ENCODE data around the gene MTHFD1L.

MTHFD1L gene

DNA sequence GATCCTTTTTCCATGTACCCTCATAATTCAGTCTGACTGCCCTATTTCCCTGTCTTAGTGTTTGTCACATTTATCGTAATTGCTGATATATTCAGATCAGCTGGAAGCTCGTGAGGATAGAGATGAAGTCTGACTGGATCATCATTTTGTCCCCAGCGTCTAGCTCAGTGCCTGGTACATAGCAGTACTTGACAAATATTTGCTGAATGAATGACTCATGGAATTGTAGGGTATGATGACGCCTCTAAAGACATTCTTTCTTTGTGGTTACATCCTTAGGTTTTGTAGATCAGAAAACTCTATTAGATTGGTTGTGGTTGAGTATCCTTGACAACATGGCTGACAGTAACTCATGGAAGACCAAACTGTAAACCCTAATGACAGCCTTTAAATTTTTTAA is 68.9 kb downstream of the MTHFD1L start:
- Histone ChIP-seq H3K4me3 (ENCODE audit: low read depth, low read length) (no peak overlapping the region), H2AFZ (ENCODE audit: low read length, unreplicated experiment) (no peak overlapping the region), H3K79me2 (ENCODE audit: control insufficient read depth, insufficient read depth, low read length, unreplicated experiment) (no peaks in the 10 kb centered on the region), H3K4me1 (ENCODE audit: control insufficient read depth, insufficient read depth, low read length, unreplicated experiment) (peaks cover 6% of the 10 kb centered on the region), H3K27me3 (ENCODE audit: insufficient read depth, low read length) (no peaks in the 10 kb centered on the region), H3K27ac (ENCODE audit: low read depth, low read length) (peak overlapping the region; percentile 36; the same call in 1 of the 2 replicates), H3K36me3 (ENCODE audit: insufficient read depth, low read length) (peaks cover 43% of the 10 kb centered on the region; the same call in 1 of the 2 replicates)

DNA sequence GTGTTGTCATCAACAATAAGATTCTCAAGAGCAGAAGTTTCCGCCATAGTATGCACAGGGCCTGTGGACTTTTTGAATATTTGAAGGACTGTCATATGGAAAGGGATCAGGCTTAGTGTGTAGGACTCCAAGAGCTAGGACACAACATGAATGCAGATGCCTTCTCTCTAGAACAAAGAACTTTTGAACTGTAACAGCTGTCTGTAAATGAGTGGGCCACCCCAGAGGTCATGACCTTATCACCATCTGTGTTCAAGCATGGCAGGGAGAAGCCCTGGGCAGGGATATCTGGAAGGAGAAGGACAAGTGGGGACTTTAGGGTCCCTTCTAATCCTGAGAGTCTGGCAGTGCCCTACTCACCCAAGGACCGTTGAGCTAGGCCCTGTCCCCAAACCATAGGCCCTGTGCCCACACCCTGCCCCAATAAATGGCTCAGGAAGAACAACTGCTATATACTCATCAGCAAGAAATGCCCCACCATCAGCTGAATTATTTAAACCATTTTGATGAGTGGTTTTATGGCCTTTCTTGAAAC is 70.6 kb downstream of the MTHFD1L start:
- Histone ChIP-seq H2AFZ (ENCODE audit: low read length, unreplicated experiment) (no peak overlapping the region), H3K36me3 (ENCODE audit: insufficient read depth, low read length) (peaks cover 40% of the 10 kb centered on the region; the same call in 1 of the 2 replicates), H3K4me3 (ENCODE audit: low read depth, low read length) (no peak overlapping the region), H3K4me1 (ENCODE audit: control insufficient read depth, insufficient read depth, low read length, unreplicated experiment) (peaks cover under 1% of the 10 kb centered on the region), H3K27me3 (ENCODE audit: insufficient read depth, low read length) (no peaks in the 10 kb centered on the region), H3K27ac (ENCODE audit: low read depth, low read length) (no peak overlapping the region), H3K79me2 (ENCODE audit: control insufficient read depth, insufficient read depth, low read length, unreplicated experiment) (no peaks in the 10 kb centered on the region)

GRCh38 chr6:150937132-150937906 is 71.8 kb downstream of the MTHFD1L start:
- H3K4me3 ChIP-seq (ENCODE audit: low read depth, low read length) = no peak overlapping the region
- no peaks in the 10 kb centered on the region for H3K4me1 ChIP-seq (ENCODE audit: control insufficient read depth, insufficient read depth, low read length, unreplicated experiment)
- H3K27ac ChIP-seq (ENCODE audit: low read depth, low read length) = no peak overlapping the region
- H3K79me2 ChIP-seq (ENCODE audit: control insufficient read depth, insufficient read depth, low read length, unreplicated experiment) = no peaks in the 10 kb centered on the region
- H3K27me3 ChIP-seq (ENCODE audit: insufficient read depth, low read length) = no peaks in the 10 kb centered on the region
- H3K36me3 ChIP-seq (ENCODE audit: insufficient read depth, low read length) = peaks cover 35% of the 10 kb centered on the region; the same call in 1 of the 2 replicates
- no peak overlapping the region for H2AFZ ChIP-seq (ENCODE audit: low read length, unreplicated experiment)

DNA sequence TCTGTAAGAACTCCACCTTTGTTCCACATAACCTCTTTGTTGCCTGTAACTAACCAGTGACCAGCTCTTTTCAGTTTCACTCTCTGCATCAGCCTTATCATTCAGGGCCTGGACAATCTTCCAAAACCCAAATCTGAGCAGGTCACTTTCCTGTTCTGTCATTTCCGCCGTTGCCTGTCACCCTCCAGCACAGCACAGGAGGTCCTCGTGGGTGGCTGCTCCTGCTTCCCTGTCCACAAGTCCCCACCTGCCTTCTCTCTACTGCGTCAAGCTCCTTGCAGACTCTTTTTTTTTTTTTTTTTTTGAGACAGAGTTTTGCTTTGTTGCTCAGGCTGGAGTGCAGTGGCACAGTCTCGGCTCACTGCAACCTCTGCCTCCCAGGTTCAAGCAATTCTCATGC is 73.9 kb downstream of the MTHFD1L start:
- H3K4me3 ChIP-seq (ENCODE audit: low read depth, low read length) = no peak overlapping the region
- no peaks in the 10 kb centered on the region for H3K4me1 ChIP-seq (ENCODE audit: control insufficient read depth, insufficient read depth, low read length, unreplicated experiment)
- no peaks in the 10 kb centered on the region for H3K79me2 ChIP-seq (ENCODE audit: control insufficient read depth, insufficient read depth, low read length, unreplicated experiment)
- no peaks in the 10 kb centered on the region for H3K27me3 ChIP-seq (ENCODE audit: insufficient read depth, low read length)
- H3K27ac ChIP-seq (ENCODE audit: low read depth, low read length) = no peak overlapping the region
- H2AFZ ChIP-seq (ENCODE audit: low read length, unreplicated experiment) = no peak overlapping the region
- peaks cover 32% of the 10 kb centered on the region; the same call in 1 of the 2 replicates for H3K36me3 ChIP-seq (ENCODE audit: insufficient read depth, low read length)

DNA sequence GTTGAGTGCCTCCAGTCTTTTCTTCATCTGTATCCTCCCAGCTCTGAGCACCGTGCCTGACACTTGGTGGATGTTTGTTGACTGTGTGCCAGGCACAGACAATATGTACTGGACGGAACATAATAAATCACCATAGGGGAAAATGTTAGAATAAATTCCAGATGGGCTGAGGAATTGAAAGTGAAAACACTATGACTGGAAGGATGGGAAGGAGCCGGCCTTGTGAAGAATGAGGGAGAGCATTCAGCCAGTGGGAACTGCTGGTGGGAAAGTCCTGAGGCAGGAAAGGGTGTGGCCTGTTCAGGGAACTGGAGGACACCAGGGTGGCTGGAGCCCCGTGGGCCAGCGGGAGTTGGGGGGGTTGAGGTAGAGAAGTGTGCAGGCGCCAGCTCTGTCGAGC is 75.4 kb downstream of the MTHFD1L start:
- Histone ChIP-seq H2AFZ (ENCODE audit: low read length, unreplicated experiment) (no peak overlapping the region), H3K27me3 (ENCODE audit: insufficient read depth, low read length) (no peaks in the 10 kb centered on the region), H3K27ac (ENCODE audit: low read depth, low read length) (no peak overlapping the region), H3K79me2 (ENCODE audit: control insufficient read depth, insufficient read depth, low read length, unreplicated experiment) (no peaks in the 10 kb centered on the region), H3K4me3 (ENCODE audit: low read depth, low read length) (no peak overlapping the region), H3K36me3 (ENCODE audit: insufficient read depth, low read length) (peaks cover 38% of the 10 kb centered on the region; the same call in 1 of the 2 replicates), H3K4me1 (ENCODE audit: control insufficient read depth, insufficient read depth, low read length, unreplicated experiment) (no peaks in the 10 kb centered on the region)

DNA sequence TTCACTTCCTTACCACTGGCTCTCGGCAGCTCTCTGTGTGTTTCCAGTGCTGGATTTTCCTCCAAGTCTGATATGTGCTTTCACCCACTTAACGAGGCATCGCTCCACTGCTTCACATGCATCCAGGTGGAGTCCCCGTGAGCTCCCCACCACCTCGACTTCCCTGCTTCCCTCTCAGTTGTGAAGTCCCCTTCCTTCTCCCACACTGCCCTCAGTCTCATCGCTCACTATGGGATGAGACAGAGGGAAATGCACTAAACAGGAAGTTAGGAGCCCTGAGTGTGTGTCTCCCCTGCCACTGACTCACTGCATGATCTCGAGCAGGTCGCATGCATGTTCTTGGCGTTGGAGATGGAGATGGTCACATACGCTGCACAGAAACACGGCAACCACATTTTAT is 84.0 kb downstream of the MTHFD1L start:
- H2AFZ ChIP-seq (ENCODE audit: low read length, unreplicated experiment) = no peak overlapping the region
- peaks cover 23% of the 10 kb centered on the region for H3K36me3 ChIP-seq (ENCODE audit: insufficient read depth, low read length)
- no peak overlapping the region for H3K4me3 ChIP-seq (ENCODE audit: low read depth, low read length)
- H3K27ac ChIP-seq (ENCODE audit: low read depth, low read length) = no peak overlapping the region
- H3K27me3 ChIP-seq (ENCODE audit: insufficient read depth, low read length) = no peaks in the 10 kb centered on the region
- no peaks in the 10 kb centered on the region for H3K79me2 ChIP-seq (ENCODE audit: control insufficient read depth, insufficient read depth, low read length, unreplicated experiment)
- H3K4me1 ChIP-seq (ENCODE audit: control insufficient read depth, insufficient read depth, low read length, unreplicated experiment) = no peaks in the 10 kb centered on the region

GRCh38 chr6:150953851-150954250 is 88.3 kb downstream of the MTHFD1L start:
- H3K4me1 ChIP-seq (ENCODE audit: control insufficient read depth, insufficient read depth, low read length, unreplicated experiment) = no peaks in the 10 kb centered on the region
- H3K4me3 ChIP-seq (ENCODE audit: low read depth, low read length) = no peak overlapping the region
- H3K27ac ChIP-seq (ENCODE audit: low read depth, low read length) = no peak overlapping the region
- no peaks in the 10 kb centered on the region for H3K79me2 ChIP-seq (ENCODE audit: control insufficient read depth, insufficient read depth, low read length, unreplicated experiment)
- peaks cover 29% of the 10 kb centered on the region for H3K36me3 ChIP-seq (ENCODE audit: insufficient read depth, low read length)
- no peaks in the 10 kb centered on the region for H3K27me3 ChIP-seq (ENCODE audit: insufficient read depth, low read length)
- H2AFZ ChIP-seq (ENCODE audit: low read length, unreplicated experiment) = no peak overlapping the region

DNA sequence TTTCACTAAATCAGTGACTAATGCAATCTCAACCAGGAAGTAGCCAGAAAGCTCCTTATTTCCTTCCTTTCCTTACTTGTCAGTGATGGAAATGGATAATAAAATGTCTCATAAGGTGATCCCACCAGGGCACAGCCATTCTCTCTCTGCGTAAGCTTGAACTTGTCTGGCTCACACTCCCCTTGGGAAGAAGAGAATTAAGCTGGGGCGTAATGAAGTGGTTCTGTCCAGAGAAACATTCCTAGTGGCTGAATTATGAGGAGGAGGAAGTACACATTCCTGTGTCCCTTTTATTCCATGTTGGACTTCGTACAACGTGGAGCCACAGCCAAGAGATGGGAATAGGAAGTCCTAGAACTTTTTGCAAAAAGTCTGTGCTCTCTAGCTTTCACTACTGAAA is 93.7 kb downstream of the MTHFD1L start:
- H3K27me3 ChIP-seq (ENCODE audit: insufficient read depth, low read length) = no peaks in the 10 kb centered on the region
- no peaks in the 10 kb centered on the region for H3K79me2 ChIP-seq (ENCODE audit: control insufficient read depth, insufficient read depth, low read length, unreplicated experiment)
- no peak overlapping the region for H3K4me3 ChIP-seq (ENCODE audit: low read depth, low read length)
- no peaks in the 10 kb centered on the region for H3K4me1 ChIP-seq (ENCODE audit: control insufficient read depth, insufficient read depth, low read length, unreplicated experiment)
- H2AFZ ChIP-seq (ENCODE audit: low read length, unreplicated experiment) = no peak overlapping the region
- no peak overlapping the region for H3K27ac ChIP-seq (ENCODE audit: low read depth, low read length)
- H3K36me3 ChIP-seq (ENCODE audit: insufficient read depth, low read length) = peaks cover 15% of the 10 kb centered on the region

GRCh38 chr6:150962436-150962835 is 96.9 kb downstream of the MTHFD1L start:
- no peak overlapping the region for H3K27ac ChIP-seq (ENCODE audit: low read depth, low read length)
- H3K36me3 ChIP-seq (ENCODE audit: insufficient read depth, low read length) = peaks cover 12% of the 10 kb centered on the region
- H3K4me1 ChIP-seq (ENCODE audit: control insufficient read depth, insufficient read depth, low read length, unreplicated experiment) = no peaks in the 10 kb centered on the region
- H3K27me3 ChIP-seq (ENCODE audit: insufficient read depth, low read length) = no peaks in the 10 kb centered on the region
- no peak overlapping the region for H3K4me3 ChIP-seq (ENCODE audit: low read depth, low read length)
- no peak overlapping the region for H2AFZ ChIP-seq (ENCODE audit: low read length, unreplicated experiment)
- H3K79me2 ChIP-seq (ENCODE audit: control insufficient read depth, insufficient read depth, low read length, unreplicated experiment) = no peaks in the 10 kb centered on the region

- no peak overlapping the region for H2AFZ ChIP-seq (ENCODE audit: low read length, unreplicated experiment)
- H3K36me3 ChIP-seq (ENCODE audit: insufficient read depth, low read length) = peaks cover 10% of the 10 kb centered on the region
- H3K27me3 ChIP-seq (ENCODE audit: insufficient read depth, low read length) = no peaks in the 10 kb centered on the region
- H3K4me1 ChIP-seq (ENCODE audit: control insufficient read depth, insufficient read depth, low read length, unreplicated experiment) = no peaks in the 10 kb centered on the region
- H3K79me2 ChIP-seq (ENCODE audit: control insufficient read depth, insufficient read depth, low read length, unreplicated experiment) = no peaks in the 10 kb centered on the region
- H3K4me3 ChIP-seq (ENCODE audit: low read depth, low read length) = no peak overlapping the region
- no peak overlapping the region for H3K27ac ChIP-seq (ENCODE audit: low read depth, low read length)
Observed at GRCh38 chr6:150964765-150965164, 99.3 kb downstream of the MTHFD1L start.

- Histone ChIP-seq H3K79me2 (ENCODE audit: control insufficient read depth, insufficient read depth, low read length, unreplicated experiment) (no peaks in the 10 kb centered on the region), H2AFZ (ENCODE audit: low read length, unreplicated experiment) (no peak overlapping the region), H3K27ac (ENCODE audit: low read depth, low read length) (no peak overlapping the region), H3K4me3 (ENCODE audit: low read depth, low read length) (no peak overlapping the region), H3K27me3 (ENCODE audit: insufficient read depth, low read length) (no peaks in the 10 kb centered on the region), H3K4me1 (ENCODE audit: control insufficient read depth, insufficient read depth, low read length, unreplicated experiment) (no peaks in the 10 kb centered on the region), H3K36me3 (ENCODE audit: insufficient read depth, low read length) (peaks cover 15% of the 10 kb centered on the region)
Observed at GRCh38 chr6:150966786-150967185, 101.3 kb downstream of the MTHFD1L start.

All from ACC112 (cell line).